Keratinocyte (primary cell): Measurements from ENCODE around the gene ZNF358. TPM values are rescaled to one million over a fixed set of nuclear protein-coding genes. Genes with fewer than 3 reads are reported as not detected.

Source experiments
- DNase-seq: peaks from one replicate; pipeline ENCODE4 v3.0.0-alpha.2; 2011; ENCODE audit warnings: low read depth, missing footprints, low spot score
- FAIRE-seq: peaks from 2 replicates; lab custom pipeline; 2011; peaks lifted over from hg19 to GRCh38; lab: Jason Lieb, UNC
- H2AFZ ChIP-seq: 2 replicates; pipeline ENCODE4 v1.6.0; 2012; ENCODE audit warnings: low read length, control low read depth, inconsistent platforms; ENCODE audit not compliant: control insufficient read depth
- H3K27ac ChIP-seq: 2 replicates; pipeline ENCODE4 v1.5.1; 2011; ENCODE audit warnings: low read length; ENCODE audit not compliant: control insufficient read depth, insufficient read depth
- H3K27me3 ChIP-seq: 3 replicates; pipeline ENCODE4 v1.6.0; 2011; ENCODE audit warnings: low read length; ENCODE audit not compliant: control insufficient read depth, insufficient read depth; ENCODE audit errors: extremely low read depth
- H3K36me3 ChIP-seq, 2 experiments: 2 replicates in 1 of 2; 3 replicates in 1 of 2; pipeline ENCODE4 v1.5.1; 2011; ENCODE audit warnings: low read length in 2 of 2, mild to moderate bottlenecking in 1 of 2; ENCODE audit not compliant: control insufficient read depth in 2 of 2, insufficient read depth in 2 of 2; ENCODE audit errors: extremely low read depth in 1 of 2
- H3K4me1 ChIP-seq: 3 replicates; pipeline ENCODE4 v1.5.1; 2011; ENCODE audit warnings: low read length; ENCODE audit not compliant: control insufficient read depth, insufficient read depth; ENCODE audit errors: extremely low read depth
- H3K4me2 ChIP-seq: 3 replicates; pipeline ENCODE4 v1.6.0; 2011; ENCODE audit warnings: low read depth, low read length; ENCODE audit not compliant: control insufficient read depth, insufficient read depth; ENCODE audit errors: extremely low read depth
- H3K4me3 ChIP-seq, 3 experiments: fragments of 200-600 bp in 1 of 3; sonication (generic) in 1 of 3; 2 replicates in 2 of 3; 3 replicates in 1 of 3; pipeline ENCODE4 v1.5.1; 2011 to 2016; ENCODE audit warnings: low read length in 3 of 3, mild to moderate bottlenecking in 3 of 3, control low read depth in 2 of 3, inconsistent platforms in 1 of 3, low read depth in 1 of 3, mixed read lengths in 1 of 3, mixed run types in 1 of 3, moderate library complexity in 1 of 3; ENCODE audit not compliant: control insufficient read depth in 2 of 3, insufficient read depth in 2 of 3; ENCODE audit errors: extremely low read depth in 1 of 3
- H3K79me2 ChIP-seq: 2 replicates; pipeline ENCODE4 v1.6.0; 2012; ENCODE audit warnings: low read length; ENCODE audit not compliant: control insufficient read depth, insufficient read depth
- H3K9ac ChIP-seq: 3 replicates; pipeline ENCODE4 v1.6.0; 2011; ENCODE audit warnings: low read length; ENCODE audit not compliant: control insufficient read depth, insufficient read depth; ENCODE audit errors: extremely low read depth
- H3K9me1 ChIP-seq: 3 replicates; pipeline ENCODE4 v1.6.0; 2011; ENCODE audit warnings: low read length; ENCODE audit not compliant: control insufficient read depth, insufficient read depth; ENCODE audit errors: extremely low read depth
- H3K9me3 ChIP-seq: 2 replicates; pipeline ENCODE4 v1.5.1; 2012; ENCODE audit warnings: low read depth, low read length; ENCODE audit not compliant: control insufficient read depth
- H4K20me1 ChIP-seq: 3 replicates; pipeline ENCODE4 v1.6.0; 2011; ENCODE audit warnings: low read length; ENCODE audit not compliant: control insufficient read depth, insufficient read depth; ENCODE audit errors: extremely low read depth
- EZH2 ChIP-seq: IDR thresholded peaks from one replicate; pipeline ENCODE4 v1.6.1; 2012; ENCODE audit warnings: inconsistent platforms, mild to moderate bottlenecking, low read length, moderate library complexity
- dilution Hi-C: fragments of 300-500 bp; cut with MboI; formaldehyde crosslinking; loops from one replicate; pipeline ENCODE4 v1.7.0; 2020; ENCODE audit warnings: low sequenced_read_pairs; ENCODE audit not compliant: extremely low pct_ligation_motif_present
- polyA plus RNA-seq, 5 experiments: library from polyadenylated mRNA; depleted of rRNA in 3 of 5; stranded (reverse) in 3 of 5; stranded (forward) in 1 of 5; unstranded in 1 of 5; fragments of >200 nt; gene quantifications; 1 replicate in 1 of 5; 2 replicates in 3 of 5; 3 replicates in 1 of 5; pipeline versions ENCODE4 v1.2.1 to v1.2.3, GENCODE V29; 2011 to 2012; ENCODE audit warnings: missing spikeins in 2 of 5, low read depth in 1 of 5, low replicate concordance in 1 of 5
- TF ChIP-seq, protein P1 (sequence below), 3 experiments: IDR thresholded peaks in 1 of 3; conservative IDR thresholded peaks in 1 of 3; optimal IDR thresholded peaks in 1 of 3; 2 replicates in 2 of 3; 3 replicates in 1 of 3; pipeline versions ENCODE3 to v1.5.1; 2011; ENCODE audit warnings: low read length in 3 of 3, mild to moderate bottlenecking in 3 of 3, moderate library complexity in 2 of 3, control low read depth in 1 of 3, inconsistent platforms in 1 of 3; ENCODE audit not compliant: insufficient read depth in 2 of 3; ENCODE audit errors: extremely low read depth in 1 of 3

The ZNF358 gene
- polyA plus RNA-seq, 1 donor (not counting 4 experiments of a cell fraction or from before 2014, with no cell fraction given), result 8.5 TPM

DNA sequence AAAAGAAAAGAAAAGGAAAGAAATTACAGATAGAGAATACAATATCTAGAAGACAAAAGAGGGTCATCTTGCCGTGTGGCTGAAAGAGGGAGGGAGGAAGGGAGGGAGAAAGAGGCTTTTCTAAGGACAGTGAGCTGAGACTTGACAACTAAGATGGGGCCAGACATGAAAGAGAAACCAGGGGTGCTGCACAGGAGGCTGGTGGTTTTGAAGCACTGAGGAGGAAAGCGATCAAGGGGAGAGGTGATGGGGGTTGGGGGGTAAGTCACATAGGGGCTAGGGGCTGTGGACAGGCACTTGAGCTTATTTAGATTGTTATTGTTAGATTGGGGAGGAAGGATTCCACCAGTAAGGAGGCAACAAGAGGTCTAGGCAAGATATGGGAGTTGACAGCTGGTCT lies 36.9 kb downstream of the ZNF358 start:
- FAIRE-seq, result no peak

DNA sequence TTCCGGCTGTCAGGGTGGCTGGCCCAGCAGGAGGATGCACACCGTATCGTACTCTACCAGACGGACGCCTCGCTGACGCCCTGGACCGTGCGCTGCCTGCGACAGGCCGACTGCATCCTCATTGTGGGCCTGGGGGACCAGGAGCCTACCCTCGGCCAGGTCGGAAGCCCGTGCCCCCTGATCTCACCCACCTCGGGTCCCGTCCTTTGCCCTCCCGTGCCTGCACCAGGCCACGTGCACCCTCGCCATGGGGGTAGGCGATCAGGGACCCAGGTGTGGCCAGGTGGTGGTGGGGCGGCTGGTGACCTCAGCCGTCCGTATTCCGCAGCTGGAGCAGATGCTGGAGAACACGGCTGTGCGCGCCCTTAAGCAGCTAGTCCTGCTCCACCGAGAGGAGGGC lies 38.7 kb downstream of the ZNF358 start:
- TF ChIP-seq, protein P1, sequence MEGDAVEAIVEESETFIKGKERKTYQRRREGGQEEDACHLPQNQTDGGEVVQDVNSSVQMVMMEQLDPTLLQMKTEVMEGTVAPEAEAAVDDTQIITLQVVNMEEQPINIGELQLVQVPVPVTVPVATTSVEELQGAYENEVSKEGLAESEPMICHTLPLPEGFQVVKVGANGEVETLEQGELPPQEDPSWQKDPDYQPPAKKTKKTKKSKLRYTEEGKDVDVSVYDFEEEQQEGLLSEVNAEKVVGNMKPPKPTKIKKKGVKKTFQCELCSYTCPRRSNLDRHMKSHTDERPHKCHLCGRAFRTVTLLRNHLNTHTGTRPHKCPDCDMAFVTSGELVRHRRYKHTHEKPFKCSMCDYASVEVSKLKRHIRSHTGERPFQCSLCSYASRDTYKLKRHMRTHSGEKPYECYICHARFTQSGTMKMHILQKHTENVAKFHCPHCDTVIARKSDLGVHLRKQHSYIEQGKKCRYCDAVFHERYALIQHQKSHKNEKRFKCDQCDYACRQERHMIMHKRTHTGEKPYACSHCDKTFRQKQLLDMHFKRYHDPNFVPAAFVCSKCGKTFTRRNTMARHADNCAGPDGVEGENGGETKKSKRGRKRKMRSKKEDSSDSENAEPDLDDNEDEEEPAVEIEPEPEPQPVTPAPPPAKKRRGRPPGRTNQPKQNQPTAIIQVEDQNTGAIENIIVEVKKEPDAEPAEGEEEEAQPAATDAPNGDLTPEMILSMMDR (optimal IDR thresholded peaks at IDR 0.05 in 1 of 3, IDR thresholded peaks at IDR 0.05 in 1 of 3, conservative IDR thresholded peaks at IDR 0.05 in 1 of 3; ENCODE audit: extremely low read depth in 1 of 3, insufficient read depth in 2 of 3, low read length in 3 of 3), result no peak
- no peak for TF ChIP-seq EZH2
- dilution Hi-C loops, result no loop called here
- no peak for DNase-seq
- Histone ChIP-seq H3K4me3 (no peak overlapping the region), H3K27ac (no peak overlapping the region), H3K4me1 (no peaks in the 10 kb centered on the region), H3K9me3 (no peaks in the 10 kb centered on the region), H4K20me1 (no peaks in the 10 kb centered on the region), H3K36me3 (peaks cover 21 to 32% of the 10 kb centered on the region in 2 experiments), H3K9ac (no peak overlapping the region), H3K79me2 (no peaks in the 10 kb centered on the region), H2AFZ (no peak overlapping the region), H3K4me2 (no peak overlapping the region), H3K27me3 (no peaks in the 10 kb centered on the region), H3K9me1 (no peaks in the 10 kb centered on the region)
- FAIRE-seq, result no peak

More for the DNA sequence above, 36.9 kb downstream of the ZNF358 start:
- no peaks in the 10 kb centered on the region for H3K9me1 ChIP-seq
- peaks cover 12 to 21% of the 10 kb centered on the region in 2 experiments for H3K36me3 ChIP-seq
- TF ChIP-seq EZH2, result no peak
- TF ChIP-seq, protein P1 (optimal IDR thresholded peaks at IDR 0.05 in 1 of 3, IDR thresholded peaks at IDR 0.05 in 1 of 3, conservative IDR thresholded peaks at IDR 0.05 in 1 of 3; ENCODE audit: extremely low read depth in 1 of 3, insufficient read depth in 2 of 3, low read length in 3 of 3), result no peak
- H3K4me3 ChIP-seq, result no peak overlapping the region
- no peak overlapping the region for H3K4me2 ChIP-seq
- H3K27ac ChIP-seq, result no peak overlapping the region
- no peaks in the 10 kb centered on the region for H3K4me1 ChIP-seq
- no peaks in the 10 kb centered on the region for H3K27me3 ChIP-seq
- no peaks in the 10 kb centered on the region for H3K9me3 ChIP-seq
- H3K9ac ChIP-seq, result no peak overlapping the region
- H2AFZ ChIP-seq, result no peak overlapping the region
- DNase-seq, result no peak
- H4K20me1 ChIP-seq, result no peaks in the 10 kb centered on the region
- dilution Hi-C loops, result no loop called here
- H3K79me2 ChIP-seq, result no peaks in the 10 kb centered on the region
